Skeletal muscle cell (primary cell): ENCODE measurements around the gene CDH24.

Experiments used
- DNase-seq: peaks from one replicate; pipeline ENCODE4 v3.0.0-alpha.2; 2010; ENCODE audit warnings: low read depth
- H3K4me3 ChIP-seq: 2 replicates; pipeline ENCODE4 v1.5.1; 2011; ENCODE audit warnings: low read depth, mild to moderate bottlenecking, control low read depth, low read length, moderate library complexity

Gene CDH24

GRCh38 chr14:23056956-23057756 lies at the start of gene CDH24:
Gene CDH24, minus strand, starts transcription at chr14:23057520. Its CDS starts 1,787 bp downstream, at chr14:23055733.
- DNase-seq: no peak
- H3K4me3 ChIP-seq: peak within 1 kb of the TSS; percentile 59

DNA sequence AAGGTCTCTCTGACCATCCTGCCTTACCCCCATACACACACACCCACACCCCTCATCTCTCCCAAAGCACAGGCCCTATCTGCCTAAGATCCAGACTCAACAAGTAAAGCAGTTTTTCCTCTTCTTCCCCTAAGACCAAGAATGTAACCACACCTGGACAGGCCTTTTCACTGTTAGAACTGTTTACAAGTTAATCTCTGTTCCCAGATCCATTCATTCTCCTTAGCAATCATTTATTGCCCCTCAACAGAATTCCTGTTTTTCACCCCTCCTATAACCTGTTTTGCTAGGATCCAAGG lies 49.4 kb upstream of the CDH24 start:
- DNase-seq: no peak
- no peak overlapping the region for H3K4me3 ChIP-seq

- H3K4me3 ChIP-seq: no peak overlapping the region
- DNase-seq: no peak
Observed at GRCh38 chr14:23105348-23105824, 48.1 kb upstream of the CDH24 start.

DNA sequence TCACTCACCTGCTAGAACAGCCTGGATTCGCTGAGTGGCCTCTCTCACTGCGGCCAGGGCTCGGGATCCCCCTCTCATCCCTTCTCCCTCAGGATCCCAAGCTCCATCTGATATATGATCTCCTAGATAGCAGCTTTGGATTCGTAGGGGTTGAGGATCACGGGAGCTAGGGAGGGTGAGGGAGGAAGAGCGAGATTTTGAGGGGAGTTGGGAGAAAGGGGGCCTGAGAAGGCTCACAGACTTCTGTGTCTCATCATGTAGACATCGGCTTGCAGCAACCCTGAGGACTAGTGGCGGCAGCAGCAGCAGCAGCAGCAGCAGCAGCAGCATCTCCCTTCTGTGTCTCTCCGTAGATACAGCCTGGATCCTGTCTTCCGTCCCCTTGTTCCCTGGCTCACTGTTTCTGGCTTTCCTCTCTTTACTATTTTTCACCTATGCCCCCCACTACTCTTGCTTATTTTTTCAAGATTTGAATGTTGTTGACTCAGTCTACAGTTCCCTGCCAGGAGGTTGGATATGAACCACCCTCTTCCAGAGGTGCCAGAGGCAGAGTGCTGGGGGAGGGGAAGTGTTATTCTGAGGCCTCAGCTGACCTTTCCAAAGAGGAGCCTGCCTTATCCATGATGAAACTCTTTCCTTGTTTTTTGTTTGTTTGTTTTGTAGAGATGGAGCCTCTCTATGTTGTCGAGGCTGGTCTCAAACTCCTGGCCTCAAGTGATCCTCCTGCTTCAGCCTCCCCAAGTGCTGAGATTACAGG lies 47.4 kb upstream of the CDH24 start, which contains the start of gene CIROP:
Gene CIROP (minus strand): TSS at position 399 of the 757 bp plus-strand sequence. CDS start 69 bp downstream, at position 330.
- no peak within 1 kb of the TSS for H3K4me3 ChIP-seq
- DNase-seq: no peak

GRCh38 chr14:23104070-23104590 lies 46.8 kb upstream of the CDH24 start:
- DNase-seq: no peak
- no peak overlapping the region for H3K4me3 ChIP-seq

DNA sequence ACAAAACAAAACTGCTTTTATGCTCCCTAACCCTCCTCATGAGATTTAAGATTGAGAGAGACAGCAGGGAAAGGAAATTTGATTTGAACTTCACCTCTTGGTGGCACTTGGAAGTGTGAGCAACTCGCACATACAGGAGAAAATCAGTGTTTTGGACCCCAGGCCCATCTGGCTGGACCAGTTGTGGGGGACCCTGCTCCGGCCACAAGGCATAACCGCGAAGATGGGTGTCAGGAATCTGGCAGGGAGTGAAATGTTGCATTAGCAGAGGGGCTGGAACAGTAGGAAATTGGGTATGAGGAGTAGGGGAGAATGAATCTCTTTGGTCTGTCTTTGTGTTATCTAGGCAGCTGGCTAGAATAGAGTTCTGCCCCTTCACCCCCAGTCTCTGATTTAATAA lies 46.3 kb upstream of the CDH24 start:
- no peak for DNase-seq
- no peak overlapping the region for H3K4me3 ChIP-seq

- H3K4me3 ChIP-seq: no peak overlapping the region
- DNase-seq: no peak
Observed at GRCh38 chr14:23102801-23103200, 45.5 kb upstream of the CDH24 start.

GRCh38 chr14:23101986-23102625 lies 44.8 kb upstream of the CDH24 start:
- DNase-seq: no peak
- no peak overlapping the region for H3K4me3 ChIP-seq

DNA sequence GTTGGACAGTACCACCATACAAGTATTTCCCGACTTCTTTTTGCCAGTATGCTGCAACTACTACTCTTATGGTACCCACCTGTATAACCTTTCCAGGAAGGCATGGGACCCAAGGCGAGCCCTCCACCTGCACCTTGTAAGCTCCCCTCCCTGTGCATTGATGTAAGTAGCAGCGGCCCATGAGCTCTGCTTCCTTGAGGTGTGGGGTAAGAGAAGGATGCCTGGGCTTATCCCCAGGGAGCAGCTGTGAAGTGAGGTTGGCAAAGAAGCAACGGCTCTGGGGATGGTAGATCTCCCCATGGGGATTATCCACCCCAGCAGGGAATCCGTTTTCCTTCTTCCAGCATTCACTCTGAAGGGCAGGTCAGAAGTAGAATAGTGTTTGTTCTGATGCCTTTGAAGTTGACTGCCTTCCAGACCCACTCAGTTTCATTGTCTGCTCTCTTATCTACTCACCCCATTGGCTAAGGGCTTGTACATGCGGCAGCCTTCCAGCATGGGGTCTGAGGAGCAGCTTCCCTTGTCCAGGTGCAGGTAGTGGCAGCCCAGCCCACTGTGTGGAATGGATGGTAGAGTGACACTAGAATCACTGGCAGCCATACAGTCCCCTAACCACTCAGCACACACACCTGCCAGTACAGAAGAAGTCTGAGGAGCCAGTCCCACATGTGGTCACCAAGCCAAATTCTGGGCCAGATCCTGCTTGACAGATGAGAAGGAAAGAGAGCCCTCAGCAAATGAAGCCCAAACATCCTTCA lies 44.1 kb upstream of the CDH24 start:
- H3K4me3 ChIP-seq: no peak overlapping the region
- DNase-seq: no peak

DNA sequence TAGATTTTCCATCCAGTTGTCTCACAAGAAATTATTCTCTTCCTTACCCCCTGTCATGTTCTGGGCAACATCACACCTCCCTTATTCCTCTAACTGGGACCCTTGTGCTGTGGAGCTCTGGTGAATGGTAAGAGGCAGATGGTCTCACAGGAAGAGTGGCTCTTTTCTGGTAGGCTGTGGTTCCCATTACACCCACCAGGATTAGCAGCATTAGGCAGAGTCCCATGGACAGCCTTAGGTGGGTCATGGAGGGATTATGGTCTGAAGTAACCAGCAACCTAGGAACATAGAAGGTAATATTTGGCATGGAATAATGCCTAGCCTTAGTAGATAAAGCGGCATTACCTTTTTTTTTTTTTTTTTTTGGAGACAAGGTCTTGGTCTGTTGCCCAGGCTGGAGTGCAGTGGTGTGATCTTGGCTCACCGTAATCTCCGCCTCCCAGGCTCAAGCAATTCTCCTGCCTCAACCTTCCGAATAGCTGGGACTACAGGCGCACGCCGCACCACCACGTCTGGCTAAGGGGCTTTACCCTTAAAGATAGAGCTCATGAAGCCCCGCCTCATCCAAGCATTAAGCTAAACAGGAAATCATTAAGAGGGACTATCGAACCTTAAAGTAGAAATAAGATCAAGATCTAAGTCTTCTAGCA lies 42.0 kb upstream of the CDH24 start:
- no peak for DNase-seq
- no peak overlapping the region for H3K4me3 ChIP-seq

- no peak for DNase-seq
- no peak overlapping the region for H3K4me3 ChIP-seq
Observed at GRCh38 chr14:23097786-23098185, 40.5 kb upstream of the CDH24 start.

DNA sequence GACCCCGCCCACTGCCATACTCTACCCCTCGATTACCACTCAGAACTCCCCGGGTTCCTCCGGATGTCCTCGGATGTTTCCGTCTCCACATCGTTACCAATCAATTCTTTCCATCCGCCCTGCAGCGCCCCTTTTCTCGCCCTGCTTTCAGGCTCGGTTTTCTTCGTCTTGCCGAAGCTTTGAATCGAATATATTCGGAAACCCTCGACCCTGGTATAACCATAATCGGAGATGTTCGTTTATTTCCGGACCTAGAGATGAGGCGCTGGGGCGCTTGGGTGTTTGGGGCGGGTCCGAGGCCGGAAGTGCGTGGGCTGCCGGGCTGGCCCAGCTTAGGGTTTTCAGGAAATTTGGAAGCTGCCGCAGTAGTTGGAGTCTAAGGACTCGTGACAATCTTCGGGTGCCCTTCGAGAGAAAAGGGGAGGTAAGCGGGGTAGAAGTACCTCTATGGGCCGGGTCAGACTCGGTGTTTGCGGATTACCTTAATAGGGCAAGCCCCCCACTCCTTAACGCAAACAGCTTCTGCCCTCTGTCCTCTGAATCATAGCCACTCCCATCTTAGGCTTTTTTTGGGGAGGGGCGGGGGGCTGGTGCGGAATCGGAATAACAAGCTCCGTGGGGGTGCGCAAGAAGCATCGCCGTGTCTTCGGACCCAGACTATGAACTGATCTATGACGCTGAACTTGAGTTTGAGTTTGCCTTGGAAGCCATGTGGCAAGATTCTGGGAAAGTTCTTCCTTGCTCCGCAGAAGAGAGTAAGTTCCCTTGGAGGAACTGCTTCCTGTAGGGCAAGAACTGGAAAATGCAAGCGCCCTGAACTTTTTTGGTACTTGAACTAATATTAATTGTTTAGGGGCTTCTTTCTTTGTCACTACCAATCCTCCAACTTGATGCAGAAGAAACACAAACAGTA lies 38.1 kb upstream of the CDH24 start, which contains the start of gene C14orf119:
Gene C14orf119 (plus strand): TSS at position 310 of the 913 bp plus-strand sequence. CDS start 2,154 bp downstream, outside the sequence.
- H3K4me3 ChIP-seq: peak within 1 kb of the TSS; percentile 91
- peak; percentile 95 for DNase-seq

DNA sequence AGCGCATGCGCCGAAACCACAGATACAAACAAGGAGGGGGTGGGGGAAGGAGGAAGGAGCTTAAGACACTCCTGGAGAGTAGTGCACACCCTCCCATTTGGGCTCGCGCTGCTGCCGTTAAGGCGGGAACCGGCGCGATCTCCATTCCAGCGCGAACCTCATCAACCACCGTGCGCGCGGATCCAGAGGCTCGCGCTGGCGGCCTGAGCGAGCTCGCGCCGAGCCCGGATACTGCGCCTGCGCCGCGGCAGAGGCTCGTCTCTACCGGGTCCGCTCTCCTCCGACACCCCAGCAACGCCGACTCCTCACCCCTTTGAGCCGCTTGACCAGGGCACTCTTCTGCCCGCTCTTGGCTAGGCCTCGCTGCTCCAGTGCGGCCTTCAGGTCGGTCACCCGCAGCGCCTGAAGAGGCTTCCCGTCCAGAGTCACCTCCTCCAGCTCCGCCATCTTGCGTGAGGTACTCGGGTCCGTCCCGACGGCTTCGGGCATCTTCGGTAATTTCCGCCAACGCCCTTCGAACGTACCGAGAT lies 37.4 kb upstream of the CDH24 start, which contains the start of gene ACIN1:
Gene ACIN1 (minus strand): TSS at position 471 of the 530 bp plus-strand sequence. CDS start 24 bp downstream, at position 447.
- peak within 1 kb of the TSS; percentile 91 for H3K4me3 ChIP-seq
- no peak for DNase-seq

DNA sequence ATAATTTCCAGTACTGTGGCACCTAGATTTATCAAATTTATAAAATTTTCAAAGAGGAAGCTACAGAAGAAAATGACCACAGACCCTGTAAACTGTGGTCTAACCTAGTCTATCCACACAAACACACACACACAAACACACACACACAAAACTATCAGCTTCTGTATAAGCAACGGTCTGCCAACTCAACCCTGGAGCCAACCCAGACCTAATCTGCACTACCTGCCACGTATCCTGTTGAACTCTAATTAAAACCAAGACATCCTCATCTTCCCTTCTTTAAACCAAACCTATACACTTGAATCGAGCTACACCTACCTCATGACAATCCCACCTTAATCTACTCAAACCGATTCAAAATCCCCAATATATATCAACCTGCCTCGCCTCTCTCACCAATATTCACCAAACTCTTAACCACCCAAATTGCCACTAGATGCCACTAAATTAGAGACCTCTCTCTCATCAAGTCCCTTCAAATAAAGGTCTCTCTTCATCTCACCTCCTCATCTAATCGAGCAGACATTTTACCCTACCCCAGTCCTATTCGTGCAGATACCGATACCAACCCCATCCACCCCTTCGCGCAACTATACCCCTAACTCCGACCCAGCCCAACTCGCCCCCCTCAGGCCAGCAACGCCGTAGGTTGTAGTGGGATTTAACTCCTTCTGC lies 36.8 kb upstream of the CDH24 start:
- H3K4me3 ChIP-seq: peak overlapping the region; percentile 91
- peak; percentile 71 for DNase-seq

DNA sequence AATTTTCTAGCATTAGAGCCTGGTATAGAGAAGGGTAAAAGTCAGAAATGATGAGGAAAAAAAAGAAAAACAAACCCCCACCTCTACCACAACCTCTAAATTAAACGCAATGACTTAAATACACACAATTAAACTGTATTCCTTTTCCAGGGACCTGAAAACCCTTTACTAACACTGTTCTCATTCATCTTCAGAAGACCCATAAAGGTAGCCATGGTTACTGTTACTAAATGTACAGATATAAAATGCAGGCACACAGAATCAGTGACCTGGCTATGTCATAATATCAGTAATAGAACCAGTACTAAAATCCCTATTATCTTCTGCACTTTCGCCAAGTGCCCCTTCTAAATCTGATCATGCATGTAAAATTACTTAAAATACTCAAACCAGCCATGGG lies 36.2 kb upstream of the CDH24 start:
- no peak for DNase-seq
- H3K4me3 ChIP-seq: peak overlapping the region; percentile 91

DNA sequence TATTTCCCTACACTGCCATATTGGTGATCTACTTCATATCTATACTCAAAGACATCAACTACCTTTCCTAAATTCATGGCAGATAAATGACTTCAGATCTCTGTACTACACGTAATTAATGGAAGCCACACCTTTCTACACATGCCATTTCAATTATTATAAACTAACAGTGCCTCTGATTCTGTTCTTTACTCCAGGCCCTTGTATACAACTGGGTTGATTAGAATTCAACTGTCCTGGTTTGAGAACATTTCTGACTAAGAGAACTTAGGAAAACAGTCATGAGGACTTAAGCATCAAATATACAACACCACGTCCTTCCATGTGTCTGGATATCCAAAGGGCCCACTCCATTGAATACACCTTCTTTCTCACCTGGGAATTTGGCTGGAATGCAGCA lies 35.8 kb upstream of the CDH24 start:
- H3K4me3 ChIP-seq: peak overlapping the region; percentile 91
- DNase-seq: no peak
